Hepatocyte (in vitro differentiated cells): Measurements from ENCODE around the gene BUB1B. TPM values are rescaled to one million over a fixed set of nuclear protein-coding genes. Genes with fewer than 3 reads are reported as not detected.

Experiments
- DNase-seq: peaks from one replicate; pipeline ENCODE4 v3.0.0-alpha.2; 2016; ENCODE audit warnings: low spot score
- H2AFZ ChIP-seq: fragments of 200-600 bp; sonication (generic); 2 replicates; pipeline ENCODE4 v1.6.0; 2016; ENCODE audit warnings: antibody characterized with exemption, mild to moderate bottlenecking
- H3K27ac ChIP-seq: fragments of 200-600 bp; sonication (generic); 2 replicates; pipeline ENCODE4 v1.5.1; 2016; ENCODE audit warnings: mild to moderate bottlenecking
- H3K27me3 ChIP-seq: fragments of 200-600 bp; sonication (generic); 2 replicates; pipeline ENCODE4 v1.6.1; 2016
- H3K36me3 ChIP-seq: fragments of 200-600 bp; sonication (generic); replicated peaks from 2 replicates; pipeline ENCODE4 v1.5.1; 2016; ENCODE audit warnings: low read depth; ENCODE audit not compliant: insufficient read depth
- H3K4me1 ChIP-seq: fragments of 200-600 bp; sonication (generic); 2 replicates; pipeline ENCODE4 v1.5.1; 2016; ENCODE audit warnings: mild to moderate bottlenecking, moderate library complexity; ENCODE audit not compliant: insufficient read depth
- H3K4me2 ChIP-seq: fragments of 200-600 bp; sonication (generic); 2 replicates; pipeline ENCODE4 v1.6.0; 2016
- H3K4me3 ChIP-seq: fragments of 200-600 bp; sonication (generic); 2 replicates; pipeline ENCODE4 v1.5.1; 2016; ENCODE audit warnings: mild to moderate bottlenecking
- H3K79me2 ChIP-seq: fragments of 200-600 bp; sonication (generic); 2 replicates; pipeline ENCODE4 v1.6.0; 2017; ENCODE audit warnings: mild to moderate bottlenecking
- H3K9me2 ChIP-seq: fragments of 200-600 bp; sonication (generic); replicated peaks from 2 replicates; pipeline ENCODE4 v1.6.0; 2017; ENCODE audit warnings: mild to moderate bottlenecking; ENCODE audit not compliant: insufficient read depth
- H3K9me3 ChIP-seq: fragments of 200-600 bp; sonication (generic); 2 replicates; pipeline ENCODE4 v1.5.1; 2016; ENCODE audit warnings: low read depth, mild to moderate bottlenecking
- H4K20me1 ChIP-seq: fragments of 200-600 bp; sonication (generic); 2 replicates; pipeline ENCODE4 v1.6.0; 2016; ENCODE audit warnings: mild to moderate bottlenecking; ENCODE audit not compliant: insufficient read depth, poor library complexity, severe bottlenecking
- CTCF ChIP-seq: fragments of 200-600 bp; sonication (generic); IDR thresholded peaks from 2 replicates; pipeline ENCODE4 v1.5.1; 2016; ENCODE audit warnings: antibody characterized with exemption, mild to moderate bottlenecking; ENCODE audit not compliant: poor library complexity
- EZH2 ChIP-seq: fragments of 200-600 bp; sonication (generic); IDR thresholded peaks from 2 replicates; pipeline ENCODE4 v1.6.1; 2016; ENCODE audit warnings: antibody characterized with exemption, mild to moderate bottlenecking, borderline replicate concordance
- EZH2phosphoT487 ChIP-seq: fragments of 200-600 bp; sonication (generic); IDR thresholded peaks from one replicate; pipeline ENCODE4 v1.6.1; 2018; ENCODE audit warnings: antibody characterized with exemption, mild to moderate bottlenecking, low read depth, moderate library complexity; ENCODE audit not compliant: unreplicated experiment, severe bottlenecking
- WGBS: methylation state at CpG from one replicate; pipeline ENCODE4 v1.1.6; 2016; ENCODE audit warnings: low lambda C conversion rate; ENCODE audit errors: missing lambda C conversion rate; 5-methylcytosine and 5-hydroxymethylcytosine counted together
- polyA plus RNA-seq: library from polyadenylated mRNA; unstranded; fragments of >200 nt; fragmentation: Nextera tagmentation; extraction: Ambion mirVana; gene quantifications from 2 replicates; pipeline ENCODE4 v1.2.1, GENCODE V29; 2016
- total RNA-seq: library from RNA; depleted of rRNA; stranded (reverse); fragments of >200 nt; gene quantifications from 2 replicates; pipeline ENCODE4 v1.2.3, GENCODE V29; 2014

The BUB1B gene
- total and polyA plus RNA-seq, 2 experiments from 2014 or later: 5.3 to 11.9 TPM

GRCh38 chr15:40219801-40220200 lies 58.9 kb downstream of the BUB1B start:
- no peak for DNase-seq
- Histone ChIP-seq H3K36me3 (no peaks in the 10 kb centered on the region), H3K79me2 (no peaks in the 10 kb centered on the region), H3K4me1 (no peaks in the 10 kb centered on the region), H3K4me2 (no peak overlapping the region), H3K9me3 (no peaks in the 10 kb centered on the region), H3K27ac (no peak overlapping the region), H3K9me2 (no peaks in the 10 kb centered on the region), H2AFZ (no peak overlapping the region), H3K27me3 (no peaks in the 10 kb centered on the region), H4K20me1 (no peaks in the 10 kb centered on the region), H3K4me3 (no peak overlapping the region)
- TF ChIP-seq CTCF: no peak
- TF ChIP-seq EZH2phosphoT487: no peak
- TF ChIP-seq EZH2: no peak
- 96% methylated on average over 1 of the region's 1 CpG for WGBS

DNA sequence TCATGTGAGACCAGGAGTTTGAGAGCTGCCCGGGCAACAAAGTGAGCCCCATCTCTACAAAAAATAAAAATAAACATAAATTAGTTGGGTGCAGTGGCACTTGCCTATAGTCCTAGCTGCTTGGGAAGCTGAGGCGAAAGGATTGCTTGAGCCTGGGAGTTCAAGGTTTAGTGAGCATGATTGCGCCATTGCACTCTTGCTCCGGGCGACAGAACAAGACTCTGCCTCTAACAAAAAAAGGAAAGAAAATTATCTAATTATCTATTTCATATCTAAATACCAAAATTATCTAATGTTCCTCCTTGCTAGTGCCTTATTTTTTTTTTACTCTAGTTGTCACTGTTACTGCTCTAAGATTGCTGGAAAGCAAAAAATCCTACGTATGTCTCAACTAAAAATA lies 61.3 kb downstream of the BUB1B start:
- DNase-seq: no peak
- Histone ChIP-seq H3K27me3 (no peaks in the 10 kb centered on the region), H3K79me2 (no peaks in the 10 kb centered on the region), H3K4me2 (no peak overlapping the region), H2AFZ (no peak overlapping the region), H3K4me3 (no peak overlapping the region), H4K20me1 (no peaks in the 10 kb centered on the region), H3K9me3 (no peaks in the 10 kb centered on the region), H3K4me1 (no peaks in the 10 kb centered on the region), H3K9me2 (no peaks in the 10 kb centered on the region), H3K27ac (no peak overlapping the region), H3K36me3 (no peaks in the 10 kb centered on the region)
- WGBS: 87% methylated on average over 6 of the region's 6 CpGs
- TF ChIP-seq CTCF (no peak), EZH2phosphoT487 (no peak), EZH2 (no peak)

- Histone ChIP-seq H3K79me2 (no peaks in the 10 kb centered on the region), H3K36me3 (no peaks in the 10 kb centered on the region), H3K4me1 (no peaks in the 10 kb centered on the region), H3K4me3 (no peak overlapping the region), H3K27ac (no peak overlapping the region), H3K4me2 (no peak overlapping the region), H3K27me3 (no peaks in the 10 kb centered on the region), H3K9me2 (no peaks in the 10 kb centered on the region), H2AFZ (no peak overlapping the region), H3K9me3 (no peaks in the 10 kb centered on the region), H4K20me1 (no peaks in the 10 kb centered on the region)
- TF ChIP-seq CTCF (no peak), EZH2 (no peak), EZH2phosphoT487 (no peak)
- DNase-seq: no peak
Observed at GRCh38 chr15:40226736-40227135, 65.9 kb downstream of the BUB1B start.

DNA sequence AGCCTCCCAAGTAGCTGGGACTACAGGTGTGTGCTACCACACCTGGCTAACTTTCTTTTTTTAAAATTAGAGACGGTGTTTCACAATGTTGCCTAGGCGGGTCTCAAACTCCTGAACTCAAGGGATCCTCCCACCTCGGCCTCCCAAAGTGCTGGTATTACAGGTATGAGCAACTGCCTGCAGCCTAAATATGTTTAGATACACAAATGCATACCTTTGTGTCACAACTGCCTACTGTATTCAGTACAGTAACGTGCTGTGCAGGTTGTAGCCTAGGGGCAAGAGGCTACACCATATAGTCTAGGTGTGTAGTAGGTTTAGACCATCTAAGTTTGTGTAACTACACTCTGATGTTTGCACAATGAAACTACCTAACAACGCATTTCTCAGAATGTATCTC lies 68.4 kb downstream of the BUB1B start:
- Histone ChIP-seq H2AFZ (no peak overlapping the region), H4K20me1 (no peaks in the 10 kb centered on the region), H3K9me3 (no peaks in the 10 kb centered on the region), H3K36me3 (no peaks in the 10 kb centered on the region), H3K27ac (no peak overlapping the region), H3K4me2 (no peak overlapping the region), H3K27me3 (no peaks in the 10 kb centered on the region), H3K4me3 (no peak overlapping the region), H3K79me2 (no peaks in the 10 kb centered on the region), H3K4me1 (no peaks in the 10 kb centered on the region), H3K9me2 (no peaks in the 10 kb centered on the region)
- 95% methylated on average over 5 of the region's 5 CpGs for WGBS
- TF ChIP-seq EZH2phosphoT487 (no peak), CTCF (no peak), EZH2 (no peak)
- no peak for DNase-seq
